Limb (tissue), 2 donors: Measurements from ENCODE around the gene SPATA13.
"Not testable (repeated sequence)": the region's sequence is repeated elsewhere in the genome, so short reads cannot be mapped to it uniquely, and the experiment has no call there.

Experiments
- DNase-seq, 2 donors: peaks; one replicate each; pipeline ENCODE4 v3.0.0-alpha.2; 2016; ENCODE audit errors: extremely low spot score in 2 of 2

Gene SPATA13

GRCh38 chr13:24194447-24194846 lies 33.9 kb downstream of the SPATA13 start:
- DNase-seq: no peak

DNA sequence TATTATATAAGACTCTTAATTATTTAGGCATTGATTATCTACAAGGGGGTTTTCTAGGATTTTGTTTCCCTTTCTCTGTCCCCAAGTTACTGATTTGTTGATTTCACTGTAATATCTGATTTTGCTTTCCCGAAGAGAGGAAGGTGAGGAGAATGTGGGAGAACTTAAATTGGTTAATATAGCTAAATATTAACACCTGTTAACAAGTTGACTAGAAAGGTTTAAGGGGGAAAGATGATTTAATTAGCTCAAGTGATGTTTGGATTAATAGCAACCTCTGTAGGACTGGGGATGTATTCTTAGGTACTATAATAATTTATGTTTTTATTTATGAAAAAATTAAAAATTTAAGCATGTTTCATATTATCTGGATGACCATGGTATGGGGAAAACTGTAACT lies 35.1 kb downstream of the SPATA13 start:
- DNase-seq: no peak

- no peak for DNase-seq
Observed at GRCh38 chr13:24196593-24197197, 36.2 kb downstream of the SPATA13 start.

DNA sequence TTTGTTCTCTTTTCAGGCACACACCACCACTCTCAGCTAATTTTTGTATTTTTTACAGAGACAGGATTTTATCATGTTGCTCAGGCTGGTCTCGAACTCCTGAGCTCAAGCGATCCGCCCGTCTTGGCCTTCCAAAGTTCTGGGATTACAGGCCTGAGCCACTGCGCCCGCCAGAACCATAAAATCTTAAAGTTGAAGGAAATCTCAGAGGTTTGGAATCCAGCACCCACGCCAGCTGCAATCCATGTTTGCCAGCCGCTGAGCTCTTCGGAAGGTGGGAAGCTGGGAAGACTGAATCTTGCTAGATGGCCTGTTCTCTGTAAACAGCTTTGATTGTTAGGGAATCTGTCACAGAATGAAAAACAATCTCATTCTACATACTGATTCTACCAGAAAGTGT lies 38.5 kb downstream of the SPATA13 start:
- DNase-seq: no peak

DNA sequence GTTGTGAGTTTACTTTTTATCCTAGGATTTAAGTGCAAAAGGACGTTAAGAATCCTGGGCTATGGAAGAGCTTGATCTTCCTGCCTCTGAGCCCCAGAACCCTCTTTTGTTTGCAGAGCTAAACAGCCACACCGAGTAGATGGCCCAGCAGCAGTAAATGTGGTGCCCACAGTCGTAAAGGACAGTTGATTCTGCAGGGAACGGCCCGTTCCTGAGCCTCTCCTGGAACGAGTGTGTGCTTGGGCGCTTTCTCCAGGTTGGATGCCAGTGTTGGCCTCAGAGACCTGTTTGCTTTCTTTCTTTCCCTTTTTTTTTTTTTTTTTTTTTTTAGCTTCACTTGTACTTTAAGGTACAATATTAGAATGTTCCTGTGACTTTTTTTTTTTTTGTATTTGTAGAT lies 41.7 kb downstream of the SPATA13 start:
- no peak for DNase-seq

GRCh38 chr13:24203273-24203672 lies 42.8 kb downstream of the SPATA13 start:
- no peak for DNase-seq

- peak in 1 of 2 donors; percentile 25 for DNase-seq
Observed at GRCh38 chr13:24203811-24204210, 43.3 kb downstream of the SPATA13 start.

GRCh38 chr13:24205076-24205475 lies 44.6 kb downstream of the SPATA13 start:
- DNase-seq: not testable (repeated sequence)

DNA sequence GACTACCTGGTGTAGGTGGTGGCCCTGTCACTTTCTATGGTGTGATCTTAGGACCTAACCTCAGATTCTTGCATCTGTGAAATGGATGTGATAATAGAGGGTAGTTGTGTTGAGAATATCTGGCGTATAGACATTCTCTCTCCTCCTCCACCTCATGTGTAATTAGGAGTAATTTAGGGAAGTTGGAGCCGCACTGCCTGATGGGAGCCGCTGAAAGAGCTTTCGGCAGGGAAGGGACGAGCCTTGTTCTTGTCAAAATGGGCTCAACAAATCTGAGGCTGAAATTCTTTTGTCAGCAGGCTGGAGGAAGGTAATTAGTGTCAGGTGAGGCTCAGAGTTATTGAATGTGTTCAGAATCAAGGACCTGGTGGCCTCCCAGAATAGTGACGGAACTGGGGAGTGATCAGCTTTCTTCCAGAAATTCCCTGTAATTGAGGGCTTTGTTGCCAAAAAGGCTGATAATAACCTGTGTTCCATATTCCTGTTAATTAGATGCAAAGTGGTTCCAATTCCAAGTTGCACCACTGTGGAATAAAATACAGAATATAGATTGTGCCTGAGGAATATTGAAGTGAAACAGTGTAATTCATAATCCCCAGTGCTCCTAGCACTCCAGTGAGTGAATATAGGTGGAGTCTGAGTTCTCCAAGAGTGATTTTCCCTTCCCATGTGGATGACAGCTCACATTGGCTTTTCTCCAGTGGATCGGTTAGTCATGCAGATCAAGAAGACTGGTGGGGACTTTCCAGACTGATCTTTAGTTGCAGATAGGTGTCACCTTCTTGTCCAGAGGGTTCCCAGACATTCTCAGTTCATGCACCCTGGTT lies 47.5 kb downstream of the SPATA13 start:
- no peak for DNase-seq

DNA sequence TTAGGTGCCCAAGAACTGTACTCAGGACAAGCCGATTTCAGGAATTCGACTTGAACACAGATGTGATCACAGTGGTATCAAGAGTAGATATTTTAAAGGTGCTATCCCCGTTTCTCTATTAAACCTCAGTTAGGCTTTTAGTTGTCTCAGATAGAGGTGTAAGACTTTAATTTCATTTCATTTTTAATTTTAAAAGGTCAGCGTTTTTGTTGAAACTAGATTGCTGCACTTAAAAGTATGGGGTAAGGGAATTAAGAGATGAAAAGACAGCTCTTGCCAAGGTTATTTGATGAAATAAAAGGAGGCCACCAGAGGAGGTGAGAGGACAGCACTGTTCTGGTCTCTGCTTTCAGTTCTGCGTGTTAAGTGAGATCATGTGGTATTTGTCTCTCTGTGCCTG lies 48.6 kb downstream of the SPATA13 start:
- no peak for DNase-seq

DNA sequence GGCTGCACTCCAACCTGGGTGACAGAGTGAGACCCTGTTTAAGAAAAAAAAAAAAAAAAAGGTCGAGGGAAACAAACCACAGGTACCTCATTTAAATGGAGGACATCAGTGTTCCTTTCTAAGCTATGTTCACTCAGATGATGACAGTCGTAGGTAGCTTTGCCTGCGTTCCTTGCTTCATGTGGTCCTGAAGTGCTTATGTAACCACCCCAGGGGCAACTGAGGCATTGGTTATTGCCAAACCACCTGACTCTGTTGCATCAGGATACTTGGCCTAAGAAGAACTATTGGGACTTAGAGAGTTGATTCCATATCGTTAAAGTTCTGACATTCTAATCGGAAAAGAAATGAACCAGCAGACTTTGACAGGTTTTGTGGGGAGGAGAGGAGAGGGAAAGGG lies 51.7 kb downstream of the SPATA13 start:
- no peak for DNase-seq

DNA sequence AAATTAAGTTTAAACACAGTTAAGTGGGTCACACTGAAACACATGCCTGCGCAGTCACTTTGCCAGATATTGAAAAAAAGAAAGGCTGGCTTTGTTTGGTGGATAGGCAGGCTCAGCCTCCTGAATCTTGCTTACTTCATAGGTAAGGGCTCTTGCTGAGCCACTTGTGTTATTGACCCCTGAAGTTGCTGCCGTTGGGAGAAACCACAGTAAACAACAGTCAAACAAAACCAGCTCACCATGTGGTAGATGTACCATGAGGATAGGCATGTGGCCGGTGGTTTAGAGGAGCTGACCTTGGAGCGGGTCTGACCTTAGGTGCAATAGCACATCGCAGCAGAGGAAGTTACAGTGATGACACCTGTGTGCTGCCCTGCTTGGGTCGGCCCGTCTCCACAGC lies 52.2 kb downstream of the SPATA13 start:
- no peak for DNase-seq

GRCh38 chr13:24213932-24214331 lies 53.4 kb downstream of the SPATA13 start:
- no peak for DNase-seq

GRCh38 chr13:24214528-24214927 lies 54.0 kb downstream of the SPATA13 start:
- DNase-seq: no peak

DNA sequence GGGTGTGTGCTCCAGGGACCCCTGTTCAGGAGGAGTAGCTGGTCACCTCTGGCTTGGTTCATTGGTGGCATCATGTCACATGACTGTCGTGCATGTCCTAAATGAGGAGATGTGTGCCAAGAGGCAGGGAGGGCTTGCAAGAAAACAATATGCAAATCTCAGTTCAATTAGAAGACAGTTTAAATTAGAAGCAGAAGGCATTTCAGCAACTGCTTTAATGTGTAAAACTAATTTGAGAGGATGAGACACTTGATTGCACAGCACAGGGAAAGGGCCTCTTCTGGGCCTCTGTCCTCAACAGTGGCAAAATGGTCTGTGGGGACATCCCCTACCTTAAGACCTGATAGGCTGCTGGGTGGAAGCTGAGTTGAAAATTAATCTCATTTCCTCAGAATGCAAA lies 54.6 kb downstream of the SPATA13 start:
- DNase-seq: no peak

GRCh38 chr13:24215732-24216131 lies 55.2 kb downstream of the SPATA13 start:
- no peak for DNase-seq

DNA sequence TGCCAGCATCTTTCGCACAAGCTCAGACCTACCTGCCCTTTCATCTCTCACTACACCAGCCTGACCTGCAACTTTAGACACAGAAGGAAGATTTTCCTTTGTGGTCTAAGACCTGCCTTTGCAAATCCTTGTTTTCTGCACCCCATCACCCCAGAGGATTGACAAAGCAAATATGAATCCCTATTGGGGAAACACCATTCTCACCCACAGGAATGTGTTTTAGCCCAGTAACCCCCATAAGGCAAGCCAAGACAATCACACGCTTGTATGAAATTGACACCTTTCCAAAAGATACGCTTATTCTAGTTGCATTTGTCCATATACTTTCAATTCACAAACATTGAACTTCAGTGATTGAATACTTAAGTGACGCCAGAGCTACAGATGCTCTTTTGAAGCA lies 55.7 kb downstream of the SPATA13 start:
- DNase-seq: no peak

DNA sequence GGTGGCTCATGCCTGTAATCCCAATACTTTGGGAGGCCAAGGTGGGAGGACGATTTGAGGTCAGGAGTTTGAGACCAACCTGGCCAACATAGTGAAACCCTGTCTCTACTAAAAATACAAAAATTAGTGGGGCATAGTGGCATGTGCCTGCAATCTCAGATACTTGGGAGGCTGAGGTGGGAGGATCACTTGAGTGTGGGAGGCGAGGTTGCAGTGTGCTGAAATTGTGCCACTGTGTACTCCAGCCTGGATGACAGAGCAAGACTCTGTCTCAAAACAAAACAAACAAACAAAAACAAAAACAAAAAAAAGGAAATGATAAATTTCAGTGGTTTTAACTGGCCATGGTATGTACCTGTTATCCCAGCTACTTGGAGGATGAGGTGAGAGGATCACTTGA lies 56.3 kb downstream of the SPATA13 start:
- not testable (repeated sequence) for DNase-seq

DNA sequence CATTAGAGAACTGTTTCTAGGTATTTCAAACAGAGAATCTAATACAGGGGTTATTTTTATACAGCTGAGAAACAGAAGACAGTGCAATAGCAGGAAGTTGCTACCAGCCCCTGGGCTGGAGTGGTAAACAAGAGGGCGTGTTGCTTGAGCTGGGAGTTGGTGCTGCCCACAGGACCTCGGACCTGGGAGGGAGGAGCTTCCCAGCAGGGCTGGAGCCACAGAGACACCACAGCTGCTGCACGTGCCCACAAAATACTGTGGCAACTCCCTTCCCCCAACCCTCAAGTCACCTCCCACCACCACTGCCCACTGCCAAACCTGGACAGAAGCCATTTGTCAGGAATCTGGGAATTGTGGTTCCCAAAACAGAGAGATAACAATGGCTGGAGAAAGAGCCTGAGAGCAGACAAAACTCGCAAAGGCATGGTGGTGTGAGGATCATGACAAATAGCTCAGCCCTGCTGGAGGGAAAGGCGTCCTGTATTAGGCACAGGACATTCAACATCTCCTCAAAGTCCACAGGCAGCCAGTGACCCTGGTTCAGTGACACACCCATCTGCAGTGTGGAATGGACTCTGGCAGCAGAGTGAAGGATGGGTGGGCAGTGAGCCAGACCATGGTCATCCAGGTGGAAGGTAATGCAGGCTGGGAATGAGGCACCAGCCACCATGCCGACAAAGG lies 57.2 kb downstream of the SPATA13 start:
- DNase-seq: no peak

DNA sequence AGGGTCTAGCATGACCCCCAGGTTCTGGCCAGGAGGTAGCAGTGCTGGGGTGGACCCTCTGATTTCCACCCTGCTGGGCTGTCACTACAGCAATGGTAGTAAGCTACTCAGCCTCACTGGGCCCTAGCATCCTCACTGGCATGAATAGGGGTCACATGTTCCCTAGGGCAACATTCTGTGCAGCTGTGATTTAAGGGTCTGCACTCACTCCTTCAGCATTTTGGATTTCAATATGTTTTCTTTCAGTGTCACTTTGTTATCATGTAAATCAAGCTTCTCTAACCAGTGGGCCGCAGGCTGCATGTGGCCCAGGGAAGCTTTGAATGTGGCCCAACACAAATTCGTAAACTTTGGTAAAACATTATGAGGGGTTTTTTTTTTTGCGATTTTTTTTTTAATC lies 57.8 kb downstream of the SPATA13 start:
- no peak for DNase-seq

- no peak for DNase-seq
Observed at GRCh38 chr13:24218977-24219376, 58.5 kb downstream of the SPATA13 start.

- peak in 1 of 2 donors; percentile 83 for DNase-seq
Observed at GRCh38 chr13:24220086-24220703, 59.7 kb downstream of the SPATA13 start.
